GM19025 (cell line): ENCODE data around the gene CDCA5.
A peak's percentile ranks its signal among the peaks of the same experiment; 100 is the strongest.
"Not testable (repeated sequence)": the region's sequence is repeated elsewhere in the genome, so short reads cannot be mapped to it uniquely, and the experiment has no call there.

Source experiments
- ATAC-seq: cut with Tn5 transposase; IDR thresholded peaks from one replicate; pipeline ENCODE4 v1.9.1; 2021; ENCODE audit warnings: mild to moderate bottlenecking, low read depth, moderate library complexity; ENCODE audit not compliant: unreplicated experiment

The CDCA5 gene

DNA sequence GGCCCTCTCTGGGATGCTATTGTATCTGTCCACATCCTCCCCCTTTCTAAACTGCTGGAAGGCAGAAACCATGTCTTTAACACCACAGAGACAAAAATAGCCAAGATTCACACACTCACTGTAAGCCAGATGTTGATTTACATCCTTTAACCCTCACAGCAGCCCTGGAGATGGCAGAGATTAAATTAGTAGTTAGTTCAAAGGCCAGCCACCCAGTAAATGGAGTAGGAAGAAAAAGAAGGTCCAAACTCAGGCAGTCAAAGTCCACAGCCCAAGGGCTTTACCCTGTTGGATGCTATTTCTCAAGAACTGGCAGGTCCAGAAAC lies 35.8 kb upstream of the CDCA5 start:
- ATAC-seq = no peak

DNA sequence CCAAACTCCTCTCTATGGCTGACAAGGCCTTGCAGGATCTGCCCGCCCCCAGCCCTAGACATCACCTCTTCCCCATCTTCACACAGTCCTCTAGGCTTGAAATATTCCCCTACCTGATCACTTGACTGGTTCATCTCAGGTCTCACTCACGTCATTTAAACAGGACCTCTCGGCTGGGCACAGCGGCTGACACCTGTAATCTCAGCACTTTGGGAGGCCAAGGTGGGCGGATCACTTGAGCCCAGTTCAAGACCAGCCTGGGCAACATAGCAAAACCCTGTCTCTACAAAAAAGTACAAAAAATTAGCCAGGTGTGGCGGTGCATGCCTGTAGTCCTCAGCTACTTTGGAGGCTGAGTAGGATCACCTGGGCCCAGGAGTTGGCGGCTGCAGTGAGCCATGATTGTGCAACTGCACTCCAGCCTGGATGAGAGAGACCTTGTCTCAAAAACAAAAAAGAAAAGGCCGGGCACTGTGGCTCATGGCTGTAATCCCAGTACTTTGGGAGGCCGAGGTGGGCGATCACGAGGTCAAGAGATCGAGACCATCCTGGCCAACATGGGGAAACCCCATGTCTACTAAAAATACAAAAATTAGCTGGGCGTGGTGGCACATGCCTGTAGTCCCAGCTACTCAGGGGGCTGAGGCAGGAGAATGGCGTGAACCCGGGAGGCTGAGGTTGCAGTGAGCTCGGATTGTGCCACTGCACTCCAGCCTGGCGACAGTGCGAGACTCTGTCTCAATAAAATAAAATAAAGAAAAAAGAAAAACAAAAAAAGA lies 35.2 kb upstream of the CDCA5 start:
- not testable (repeated sequence) for ATAC-seq

DNA sequence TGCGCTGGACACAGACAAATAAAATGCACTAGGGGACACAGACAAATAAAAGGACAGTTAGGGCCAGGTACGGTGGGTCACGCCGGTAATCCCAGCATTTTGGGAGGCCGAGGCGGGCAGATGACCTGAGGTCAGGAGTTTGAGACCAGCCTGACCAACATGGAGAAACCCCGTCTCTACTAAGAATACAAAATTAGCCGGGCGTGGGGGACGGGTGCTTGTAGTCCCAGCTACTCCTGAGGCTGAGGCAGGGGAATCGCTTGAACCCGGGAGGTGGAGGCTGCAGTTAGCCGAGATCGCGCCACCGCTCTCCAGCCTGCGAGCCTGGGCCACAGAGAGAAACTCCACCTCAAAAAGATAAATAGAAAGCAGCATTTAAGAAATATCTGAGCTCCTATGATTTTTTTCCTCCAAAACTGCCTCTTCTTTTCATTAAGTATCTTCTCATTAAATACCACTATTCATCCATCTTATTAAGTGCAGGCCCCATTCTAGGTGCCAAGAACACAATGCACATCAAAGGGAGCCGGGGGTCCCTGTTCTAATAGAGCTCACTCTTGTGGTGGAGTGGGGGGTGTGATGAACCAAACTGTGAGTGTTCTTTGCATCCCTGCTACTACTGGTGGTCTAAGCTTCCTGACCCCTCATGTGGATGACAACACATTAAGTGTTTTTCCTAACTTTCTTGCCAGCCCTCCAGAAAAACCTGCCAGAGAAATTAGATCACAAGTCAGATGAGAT lies 34.4 kb upstream of the CDCA5 start:
- no peak for ATAC-seq

DNA sequence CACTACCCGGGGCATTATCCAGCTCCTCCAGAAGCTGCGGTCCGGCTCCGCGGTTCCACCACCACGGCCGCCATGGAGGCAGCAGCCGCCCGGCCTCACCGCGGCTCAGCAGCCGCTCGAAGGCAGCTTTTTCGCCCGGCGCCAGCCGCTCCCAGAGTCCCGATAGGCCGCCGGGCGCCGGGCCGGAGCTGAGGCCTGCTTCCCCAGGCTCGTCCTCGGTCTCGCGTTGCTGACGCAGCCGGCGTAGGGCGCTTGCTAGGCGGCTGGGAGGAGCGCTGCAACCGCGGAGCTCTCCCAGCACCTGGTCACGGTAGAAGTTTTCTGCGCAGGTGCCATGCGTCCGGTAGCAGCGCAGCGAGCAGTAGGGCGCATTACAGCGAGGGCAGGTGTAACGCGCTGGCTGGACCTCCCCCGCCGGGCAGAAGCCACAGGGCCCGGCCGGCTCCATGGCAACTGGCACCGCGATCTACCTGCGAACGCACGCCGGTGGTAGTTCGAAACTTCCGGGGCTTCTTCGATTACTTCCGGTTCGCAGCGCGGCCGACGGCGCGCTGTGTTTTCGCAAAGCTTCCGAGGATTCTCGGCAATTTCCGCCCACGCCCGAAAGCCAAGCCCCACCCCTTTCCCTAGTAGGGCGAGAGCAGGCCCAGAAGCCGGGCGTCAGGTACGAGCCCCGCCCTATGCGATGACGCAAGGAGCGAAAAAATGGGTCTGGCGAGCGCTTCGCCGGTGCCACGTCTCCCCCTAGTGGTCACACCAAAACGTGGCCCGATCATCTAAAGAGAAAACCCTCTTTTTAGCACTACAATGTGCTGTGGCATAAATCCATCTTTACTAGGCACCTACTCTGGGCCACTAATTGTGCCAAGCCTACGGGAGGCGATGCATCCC lies 33.6 kb upstream of the CDCA5 start, which contains the start of gene ZNHIT2:
TSS of gene ZNHIT2 (minus strand) at position 496 of the 891 bp plus-strand sequence. CDS start at position 448, 48 bp downstream.
- ATAC-seq = peak; percentile 51

DNA sequence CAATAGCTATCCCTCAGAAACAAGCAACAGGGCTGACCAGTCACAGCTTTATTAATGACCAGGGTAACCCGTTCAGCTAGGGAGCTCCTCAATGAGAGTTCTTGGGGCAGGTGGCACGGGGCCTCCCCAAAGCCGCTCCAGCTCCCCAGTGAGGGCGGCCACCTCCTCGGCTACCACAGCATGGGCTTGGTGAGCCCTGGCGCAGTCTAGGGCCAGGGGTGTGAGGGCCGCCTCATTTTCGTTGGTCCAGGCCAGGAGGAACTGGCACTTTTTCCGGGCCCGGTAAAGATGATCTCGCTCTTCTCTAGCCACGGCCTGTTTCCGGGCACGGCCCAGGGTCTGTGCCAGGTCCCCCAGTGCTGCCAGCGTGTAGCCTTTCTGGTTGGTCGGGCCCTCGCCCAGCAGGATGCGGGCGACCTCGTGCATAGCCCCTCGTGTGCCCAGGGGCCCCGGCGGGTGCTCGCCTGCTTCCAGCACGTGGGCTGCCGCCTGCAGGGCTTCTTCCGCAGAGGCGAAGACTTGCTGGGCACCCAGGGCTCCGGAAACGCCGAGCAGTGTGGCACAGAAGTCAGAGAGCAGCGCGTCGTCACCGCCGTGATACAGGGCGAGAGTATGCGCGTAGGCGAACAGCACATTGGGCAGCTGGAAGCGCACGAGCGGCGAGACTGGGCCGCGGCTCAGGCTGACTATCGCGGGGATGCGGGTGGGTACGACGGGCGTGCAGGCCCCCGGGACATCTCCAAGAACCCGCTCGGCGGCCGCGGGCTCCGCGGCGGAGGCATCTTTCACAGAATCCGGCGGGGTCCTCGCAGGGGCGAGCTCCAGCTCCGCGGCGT lies 32.7 kb upstream of the CDCA5 start:
- ATAC-seq = no peak

DNA sequence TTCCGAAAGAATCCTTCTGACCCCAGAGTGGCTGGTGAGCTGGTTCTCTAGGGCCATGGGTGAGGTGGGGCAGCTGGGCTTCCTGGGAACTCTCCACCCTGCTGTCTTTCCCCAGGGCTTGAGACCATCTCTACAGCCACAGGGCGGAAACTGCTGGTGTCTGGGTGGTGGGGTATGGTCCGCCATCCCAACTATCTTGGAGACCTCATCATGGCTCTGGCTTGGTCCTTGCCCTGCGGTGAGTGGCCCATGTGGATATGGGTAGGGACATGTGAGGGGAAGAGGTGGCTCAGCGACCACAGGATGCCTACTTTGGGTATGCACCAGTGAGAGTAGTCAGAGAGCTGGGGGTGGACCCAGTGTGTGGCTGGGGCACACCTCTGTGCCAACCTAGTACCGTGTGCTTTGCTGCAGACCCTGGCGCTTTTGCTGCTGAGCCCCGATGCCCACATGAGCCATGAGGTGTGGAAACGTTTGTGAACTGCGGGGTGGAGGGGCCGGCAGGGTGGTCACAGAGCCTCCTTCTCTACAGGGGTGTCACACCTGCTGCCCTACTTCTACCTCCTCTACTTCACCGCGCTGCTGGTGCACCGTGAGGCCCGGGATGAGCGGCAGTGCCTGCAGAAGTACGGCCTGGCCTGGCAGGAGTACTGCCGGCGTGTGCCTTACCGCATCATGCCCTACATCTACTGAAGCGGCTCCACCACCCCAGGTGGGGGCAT lies 31.7 kb upstream of the CDCA5 start:
- ATAC-seq = no peak

DNA sequence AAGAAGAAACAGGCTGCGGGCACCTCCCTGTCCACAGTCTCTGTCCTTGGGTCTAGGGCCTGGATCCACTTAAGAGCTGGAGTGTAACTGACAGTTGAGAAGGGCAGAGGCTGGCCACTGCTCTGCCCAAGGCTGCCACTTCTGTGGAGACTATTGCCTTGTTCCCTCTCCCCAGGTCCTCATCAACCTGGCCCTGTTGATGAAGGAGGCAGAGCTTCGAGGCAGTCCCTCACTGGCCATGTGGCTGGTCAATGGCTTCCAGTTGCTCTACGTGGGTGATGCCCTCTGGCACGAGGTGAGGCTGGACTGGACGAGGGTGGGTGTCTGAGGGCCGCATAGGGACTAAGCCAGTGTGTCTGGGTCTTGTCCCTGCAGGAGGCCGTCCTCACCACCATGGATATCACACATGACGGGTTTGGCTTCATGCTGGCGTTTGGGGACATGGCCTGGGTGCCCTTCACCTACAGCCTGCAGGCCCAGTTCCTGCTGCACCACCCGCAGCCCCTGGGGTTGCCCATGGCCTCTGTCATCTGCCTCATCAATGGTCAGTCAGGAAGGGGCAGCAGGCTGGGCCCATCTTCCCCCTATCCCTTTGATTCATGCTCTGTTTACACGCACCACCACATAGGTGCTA lies 30.8 kb upstream of the CDCA5 start:
- no peak for ATAC-seq

DNA sequence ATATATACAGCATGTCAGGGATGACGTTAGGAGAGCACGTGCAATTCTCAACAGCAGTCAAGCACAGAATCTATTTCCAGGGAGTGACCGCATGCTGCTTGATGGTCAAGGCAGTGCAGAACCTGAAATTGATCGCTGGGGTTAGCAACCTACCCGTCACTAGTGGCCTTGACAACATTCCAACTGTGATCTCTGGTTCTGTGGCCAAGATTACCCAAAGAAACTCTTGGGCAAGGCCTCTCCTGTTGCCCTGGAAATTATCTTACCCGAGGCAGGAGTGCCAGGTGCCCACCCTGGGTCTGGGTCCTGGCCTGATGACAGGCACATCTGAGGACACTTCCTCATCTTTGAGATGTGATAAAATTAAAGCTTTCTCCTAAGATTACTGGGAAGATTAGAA lies 30.0 kb upstream of the CDCA5 start:
- no peak for ATAC-seq

DNA sequence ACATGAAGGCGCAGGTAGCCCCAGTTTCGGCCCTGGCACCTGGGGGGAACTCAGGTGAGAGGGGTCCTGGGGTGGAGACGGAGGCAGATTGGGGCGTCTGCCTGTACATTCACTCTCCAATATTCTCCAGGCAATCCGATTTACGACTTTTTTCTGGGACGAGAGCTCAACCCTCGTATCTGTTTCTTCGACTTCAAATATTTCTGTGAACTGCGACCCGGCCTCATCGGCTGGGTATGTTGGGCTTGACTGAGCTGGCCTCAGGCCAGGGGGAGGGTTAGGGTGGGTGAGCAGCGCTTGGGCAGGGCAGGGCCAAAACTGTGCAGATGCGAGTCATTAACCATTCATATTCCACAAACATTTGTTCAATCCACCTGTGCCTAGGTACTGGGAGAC lies 29.5 kb upstream of the CDCA5 start:
- no peak for ATAC-seq

DNA sequence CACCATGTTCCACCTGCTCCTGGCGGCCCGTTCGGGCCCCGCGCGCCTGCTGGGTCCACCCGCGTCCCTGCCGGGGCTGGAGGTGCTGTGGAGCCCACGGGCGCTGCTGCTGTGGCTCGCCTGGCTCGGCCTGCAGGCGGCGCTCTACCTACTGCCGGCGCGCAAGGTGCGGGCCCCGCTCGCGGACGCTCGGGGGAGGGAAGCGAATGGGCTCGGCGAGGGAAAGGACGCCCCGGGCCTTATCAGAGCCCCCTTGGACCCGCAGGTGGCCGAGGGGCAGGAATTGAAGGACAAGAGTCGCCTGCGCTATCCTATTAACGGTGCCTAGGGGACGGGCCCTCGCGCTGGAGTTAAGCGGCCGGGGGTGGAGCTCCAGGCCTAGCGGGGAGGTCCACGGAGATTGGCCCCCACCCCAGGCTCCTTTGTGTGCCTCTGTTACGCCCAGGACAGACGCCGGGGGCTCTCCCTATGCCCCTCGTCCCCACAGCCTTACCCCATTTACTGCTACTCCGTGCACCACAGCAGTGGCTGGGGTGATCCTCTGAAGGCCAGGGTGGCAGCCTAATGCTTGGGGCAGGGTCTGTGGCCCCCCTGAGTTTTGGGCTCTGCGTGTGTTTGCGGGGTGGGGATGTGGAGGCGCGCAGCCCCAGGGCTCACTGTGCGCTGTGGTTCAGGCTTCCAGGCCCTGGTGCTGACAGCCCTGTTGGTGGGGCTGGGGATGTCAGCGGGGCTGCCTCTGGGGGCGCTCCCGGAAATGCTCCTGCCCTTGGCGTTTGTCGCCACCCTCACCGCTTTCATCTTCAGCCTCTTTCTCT lies 28.9 kb upstream of the CDCA5 start:
- ATAC-seq = no peak

DNA sequence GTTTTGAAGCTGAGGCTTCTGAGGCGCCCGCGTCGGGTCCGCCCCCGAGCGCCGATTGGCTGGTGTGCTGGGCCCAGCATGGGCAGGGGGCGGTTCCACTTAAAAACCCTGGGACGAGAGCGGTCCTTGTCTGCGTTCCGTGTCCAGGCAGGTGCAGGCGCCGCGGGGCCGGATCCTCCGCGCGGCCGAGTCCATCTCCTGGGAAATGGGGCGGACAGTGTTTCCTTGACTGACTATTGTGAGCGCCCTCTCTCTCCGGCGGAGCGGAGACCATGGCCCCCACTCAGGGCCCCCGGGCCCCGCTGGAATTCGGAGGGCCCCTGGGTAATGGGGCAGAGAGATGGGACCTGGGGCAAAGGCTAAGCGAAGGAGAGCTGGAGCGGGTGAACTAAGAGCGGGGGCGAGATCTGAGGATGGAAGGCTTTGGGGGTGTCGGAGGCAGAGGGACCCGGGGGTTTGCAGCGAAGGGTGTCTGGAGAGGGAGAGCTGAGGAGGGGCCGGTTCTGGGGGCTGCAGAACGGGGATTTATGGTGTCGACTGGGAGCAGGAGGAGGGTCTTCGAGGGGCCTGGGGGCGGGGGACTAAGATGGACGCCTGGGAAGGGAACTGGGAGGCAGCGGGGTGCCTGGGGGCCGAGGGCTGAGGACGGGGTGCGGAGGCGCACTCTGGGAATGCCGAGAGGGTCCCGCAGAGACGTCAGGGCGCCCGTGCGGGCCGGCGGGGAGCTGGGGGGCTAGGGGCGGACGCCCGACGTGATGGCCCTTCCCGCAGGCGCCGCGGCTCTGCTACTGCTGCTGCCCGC lies 28.1 kb upstream of the CDCA5 start, which contains the start of gene TM7SF2:
TSS of gene TM7SF2 (plus strand) at position 129 of the 802 bp plus-strand sequence. CDS start at position 273, 144 bp downstream.
- ATAC-seq = peak; percentile 78

DNA sequence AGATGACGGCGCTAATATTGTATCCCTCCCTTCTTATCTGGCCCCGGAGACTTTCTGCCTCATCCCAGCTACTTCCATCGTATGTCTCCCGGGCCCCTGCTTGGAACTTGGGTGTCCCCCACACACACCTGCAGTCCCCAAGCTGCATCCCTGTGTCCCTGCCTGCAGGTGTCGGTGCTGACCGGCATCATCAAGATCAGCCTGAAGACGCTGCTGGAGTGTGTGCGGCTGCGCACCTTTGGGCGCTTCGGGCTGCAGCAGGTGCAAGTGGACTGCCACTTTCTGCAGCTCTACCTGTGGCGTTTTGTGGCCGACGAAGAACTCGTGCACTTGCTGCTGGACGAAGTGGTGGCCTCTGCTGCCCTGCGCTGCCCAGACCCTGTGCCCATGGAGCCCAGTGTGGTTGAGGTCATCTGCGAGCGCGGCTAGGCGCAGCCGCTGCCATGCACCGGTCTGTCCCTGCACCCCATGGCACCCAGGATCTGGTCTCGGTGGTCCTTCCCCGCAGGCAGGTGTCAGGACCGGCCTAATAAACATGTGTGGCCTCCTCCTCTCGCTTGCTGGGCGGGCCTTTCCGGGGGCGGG lies 27.4 kb upstream of the CDCA5 start:
- no peak for ATAC-seq

DNA sequence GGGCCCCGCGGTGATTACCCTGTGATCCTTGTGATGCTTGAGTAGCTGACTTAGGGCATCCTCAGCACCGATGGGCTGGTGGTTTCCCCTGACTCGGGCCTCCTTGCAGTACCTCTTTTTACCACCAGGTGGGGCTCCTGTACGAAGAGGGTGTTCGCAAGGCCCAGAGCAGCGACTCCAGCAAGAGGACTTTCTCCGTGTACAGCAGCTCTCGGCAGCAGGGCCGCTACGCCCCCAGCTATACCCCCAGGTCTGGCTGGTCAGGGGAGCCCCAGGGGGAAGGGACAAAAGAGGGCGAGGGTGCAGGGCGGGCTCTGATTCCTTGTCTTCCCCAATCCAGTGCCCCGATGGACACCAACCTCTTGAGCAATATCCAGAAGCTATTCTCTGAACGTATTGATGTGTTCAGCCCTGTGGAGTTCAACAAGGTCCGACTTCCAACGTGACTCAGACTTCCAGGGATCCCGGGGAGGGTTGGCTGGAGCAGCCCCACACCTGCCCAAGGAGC lies 26.6 kb upstream of the CDCA5 start:
- no peak for ATAC-seq

DNA sequence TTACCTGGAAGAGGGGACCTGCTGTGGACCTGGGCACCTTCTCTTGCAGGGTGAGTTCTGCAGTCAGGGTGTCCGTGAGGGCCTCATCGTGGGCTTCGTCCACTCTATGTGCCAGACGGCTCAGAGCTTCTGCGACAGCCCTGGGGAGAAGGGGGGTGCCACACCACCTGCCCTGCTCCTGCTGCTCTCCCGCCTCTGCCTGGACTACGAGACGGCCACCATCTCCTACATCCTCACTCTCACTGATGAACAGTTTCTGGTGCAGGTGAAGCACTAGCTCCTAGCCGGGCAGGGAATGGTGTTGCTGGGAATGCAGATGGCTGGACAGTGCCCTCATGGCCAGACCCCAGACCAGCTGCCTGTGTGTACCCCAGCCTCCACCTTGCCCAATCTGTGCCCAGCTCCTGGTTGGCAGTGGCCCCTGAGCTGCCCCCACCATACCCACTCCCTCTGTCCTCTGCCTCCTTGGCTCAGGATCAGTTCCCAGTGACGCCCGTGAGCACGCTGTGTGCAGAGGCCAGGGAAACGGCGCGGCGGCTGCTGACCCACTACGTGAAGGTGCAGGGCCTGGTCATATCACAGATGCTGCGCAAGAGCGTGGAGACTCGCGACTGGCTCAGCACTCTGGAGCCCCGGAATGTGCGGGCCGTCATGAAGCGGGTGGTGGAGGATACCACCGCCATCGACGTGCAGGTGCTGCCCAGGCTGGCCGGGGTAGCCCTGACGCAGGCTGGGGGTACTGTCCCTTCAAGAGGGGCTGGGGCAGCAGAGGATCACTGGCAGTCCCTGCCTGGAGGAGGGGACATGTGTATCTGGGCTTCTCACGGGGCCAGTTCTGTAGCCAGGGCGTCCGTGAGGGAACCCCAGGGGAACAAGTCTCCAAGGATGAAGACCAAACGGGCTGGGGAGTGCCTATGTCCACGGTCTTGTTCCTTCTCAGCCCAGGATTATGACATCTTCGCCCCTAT lies 25.7 kb upstream of the CDCA5 start:
- no peak for ATAC-seq

DNA sequence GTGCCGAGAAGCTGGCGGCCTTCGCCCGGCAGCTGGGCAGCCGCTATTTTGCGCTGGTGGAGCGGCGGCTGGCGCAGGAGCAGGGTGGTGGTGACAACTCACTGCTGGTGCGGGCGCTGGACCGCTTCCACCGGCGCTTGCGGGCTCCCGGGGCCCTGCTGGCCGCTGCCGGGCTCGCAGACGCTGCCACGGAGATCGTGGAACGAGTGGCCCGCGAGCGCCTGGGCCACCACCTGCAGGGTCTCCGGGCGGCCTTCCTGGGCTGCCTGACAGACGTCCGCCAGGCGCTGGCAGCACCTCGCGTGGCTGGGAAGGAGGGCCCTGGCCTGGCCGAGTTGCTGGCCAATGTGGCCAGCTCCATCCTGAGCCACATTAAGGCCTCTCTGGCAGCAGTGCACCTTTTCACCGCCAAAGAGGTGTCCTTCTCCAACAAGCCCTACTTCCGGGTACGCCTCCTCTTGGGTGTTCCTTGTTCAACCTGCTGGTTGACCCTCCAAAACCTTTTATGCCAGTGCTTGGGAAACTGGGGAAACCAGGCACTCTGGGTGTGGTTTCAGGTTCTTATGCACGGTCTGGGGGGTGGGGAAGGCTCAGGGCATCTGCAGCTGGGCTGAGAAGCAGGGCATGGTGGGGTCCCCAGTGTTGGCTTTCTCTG lies 24.8 kb upstream of the CDCA5 start:
- no peak for ATAC-seq
